NCI-H510A (cell line): Measurements from ENCODE around the gene ESRRG.

Experiments used
- DNase-seq: peaks from one replicate; lab custom pipeline; 2025; lab: John Stamatoyannopoulos, UW

Gene ESRRG

DNA sequence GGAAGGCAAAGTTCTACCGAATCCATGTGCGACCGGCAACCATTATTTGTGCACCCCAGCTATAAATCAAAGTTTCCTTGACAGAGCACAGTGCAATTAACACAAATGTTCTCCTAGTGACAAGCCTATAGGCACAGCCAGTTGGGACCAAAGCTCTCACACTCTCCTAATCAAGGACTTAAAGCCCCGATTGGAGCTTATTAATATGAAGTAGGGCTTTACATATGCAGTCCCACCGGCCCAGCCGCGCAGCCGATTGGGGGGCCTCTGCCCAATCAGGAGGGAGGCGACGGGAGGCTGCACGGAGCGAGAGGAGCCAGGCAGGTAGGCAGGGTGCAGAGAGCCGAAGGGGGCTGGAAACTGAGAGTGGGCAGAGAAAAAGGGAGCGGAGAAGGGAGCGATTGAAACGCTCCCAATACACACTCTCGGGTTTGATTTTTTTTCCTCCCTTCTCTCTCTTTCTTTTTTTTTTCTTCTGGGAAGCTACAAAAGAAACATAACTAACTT, at the start of gene ESRRG:
ESRRG (minus strand) TSS at position 156 of the 507 bp plus-strand sequence; CDS start at position 26, 130 bp downstream.
- DNase-seq, result peak; percentile 62

DNA sequence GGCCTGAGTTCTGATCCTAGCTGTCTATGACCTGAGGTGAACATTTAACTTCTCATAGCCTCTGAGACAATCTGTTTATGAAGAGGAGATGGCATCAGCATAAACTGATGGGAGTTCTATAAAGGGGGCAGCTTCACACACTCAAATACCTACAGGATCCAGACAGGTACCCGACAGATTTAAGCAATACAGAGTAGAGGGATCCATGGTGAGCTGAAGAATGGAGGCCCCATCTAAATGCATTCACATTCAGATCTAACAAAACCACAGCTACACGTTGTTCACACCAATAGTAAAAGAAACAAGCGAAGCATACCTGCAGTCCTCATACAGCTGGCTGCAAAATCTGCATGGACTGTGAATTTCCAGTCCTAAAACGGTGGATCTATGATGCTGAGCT, 48.7 kb upstream of the ESRRG start:
- DNase-seq, result no peak

DNA sequence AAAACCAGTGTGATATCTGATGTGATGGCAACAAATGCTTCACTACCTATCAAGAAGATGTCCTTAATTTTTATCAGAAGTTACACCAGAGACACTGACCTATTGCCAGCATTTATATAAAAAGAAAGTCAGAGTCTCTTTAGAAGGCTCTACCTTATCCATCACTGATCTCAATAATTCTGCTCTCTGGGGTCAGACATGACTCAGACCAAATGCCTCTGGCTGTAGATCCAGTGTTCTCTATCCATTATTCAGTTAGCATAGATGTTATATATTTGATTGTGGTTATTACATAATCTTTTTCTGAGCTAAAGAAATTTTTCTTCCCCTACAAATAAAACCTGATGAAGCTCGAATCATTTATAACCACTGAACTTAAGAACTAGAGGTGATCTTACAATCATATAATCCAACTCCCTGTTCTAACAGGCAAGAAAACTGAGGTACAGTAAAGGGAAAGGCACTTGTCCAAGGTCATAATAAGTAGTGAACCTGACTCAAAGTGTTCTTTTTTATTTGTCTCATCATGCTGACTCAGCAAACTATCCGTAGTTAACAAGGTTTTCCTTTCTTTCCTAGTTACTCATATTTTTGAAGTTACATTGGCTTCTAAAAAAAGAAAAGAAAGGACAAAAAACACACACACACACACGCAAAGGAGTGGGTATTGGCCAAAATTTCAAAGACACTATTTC, 43.6 kb upstream of the ESRRG start:
- DNase-seq, result no peak

DNA sequence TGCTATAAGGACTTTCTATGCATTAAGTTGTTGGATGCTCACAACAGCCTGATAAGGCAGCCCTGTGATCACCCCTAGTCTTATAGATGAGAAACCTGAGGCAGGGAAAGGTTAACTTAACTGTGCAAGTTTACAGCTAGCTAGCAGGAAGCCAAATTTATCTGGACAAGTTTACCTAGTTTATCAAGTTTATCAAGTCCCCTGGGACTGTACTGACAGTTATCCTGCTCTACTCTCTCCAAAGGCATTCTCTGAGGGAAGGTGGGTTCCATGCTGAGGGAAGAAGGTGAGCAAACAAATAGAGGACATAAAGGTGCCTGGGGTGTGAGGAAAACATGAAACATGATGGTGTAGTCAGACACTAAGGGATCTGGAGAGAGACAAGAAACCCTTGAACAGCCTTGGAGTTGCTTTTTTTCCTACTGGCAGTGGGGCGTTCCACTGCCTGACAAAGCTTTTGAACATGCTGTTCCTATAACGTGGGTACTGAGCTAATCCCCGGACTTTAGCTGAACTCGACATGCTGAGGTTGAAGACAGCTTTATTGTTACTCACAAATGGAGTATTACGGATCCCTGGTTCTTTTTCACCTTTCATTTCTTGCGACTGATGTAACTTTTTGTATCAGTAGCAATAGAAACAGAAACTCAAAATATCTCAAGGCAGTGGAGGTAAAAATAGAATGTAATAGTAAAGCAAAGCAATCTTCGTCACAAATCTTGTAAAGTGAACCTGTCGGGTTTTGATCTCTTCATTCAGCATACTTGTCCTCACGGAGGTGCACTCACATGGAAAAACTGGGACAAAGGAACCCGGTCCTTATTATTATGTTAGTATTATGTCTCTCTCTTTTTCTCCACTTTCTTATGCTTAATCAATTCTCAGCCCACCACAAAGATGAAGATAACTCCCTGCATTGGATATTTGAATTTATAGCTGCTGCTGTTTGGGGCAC, 42.4 kb upstream of the ESRRG start:
- no peak for DNase-seq

DNA sequence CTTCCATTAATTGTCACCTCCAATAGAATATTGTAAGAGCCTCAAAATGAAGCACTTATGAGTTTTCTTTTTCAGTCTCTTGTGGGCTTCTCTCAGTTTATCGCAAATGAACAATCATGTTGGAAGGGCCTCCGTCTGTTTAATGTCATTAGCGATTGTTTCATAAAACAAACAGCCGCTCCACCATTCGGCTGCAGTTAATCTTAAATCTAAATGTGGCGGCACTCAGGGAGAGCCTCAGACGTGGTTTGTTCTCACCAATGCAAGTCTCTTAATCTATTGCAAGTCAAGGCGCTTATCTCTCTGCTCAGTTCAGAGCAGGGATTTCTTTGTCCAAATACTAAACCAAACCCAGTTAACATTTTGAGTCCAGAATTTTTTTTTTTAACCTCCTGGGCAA, 34.9 kb upstream of the ESRRG start:
- no peak for DNase-seq

DNA sequence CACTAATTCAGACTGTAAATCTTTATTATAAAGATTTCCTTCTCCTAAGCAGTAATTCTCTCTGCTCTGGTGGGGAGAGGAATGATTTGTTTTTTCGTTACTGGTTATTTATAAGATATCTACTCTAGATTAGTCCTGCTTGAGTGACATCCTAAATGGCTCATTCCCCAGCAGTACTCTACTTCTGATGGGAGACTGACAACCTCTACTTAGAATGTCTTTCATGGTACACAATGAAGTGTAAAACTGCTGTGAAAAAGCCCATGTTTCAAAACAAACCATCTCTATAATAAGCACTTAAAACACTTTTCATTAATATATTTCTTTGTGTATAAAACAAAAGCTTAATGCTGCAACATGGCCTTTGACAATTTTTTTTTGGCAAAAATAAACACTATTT, 33.9 kb upstream of the ESRRG start:
- no peak for DNase-seq

DNA sequence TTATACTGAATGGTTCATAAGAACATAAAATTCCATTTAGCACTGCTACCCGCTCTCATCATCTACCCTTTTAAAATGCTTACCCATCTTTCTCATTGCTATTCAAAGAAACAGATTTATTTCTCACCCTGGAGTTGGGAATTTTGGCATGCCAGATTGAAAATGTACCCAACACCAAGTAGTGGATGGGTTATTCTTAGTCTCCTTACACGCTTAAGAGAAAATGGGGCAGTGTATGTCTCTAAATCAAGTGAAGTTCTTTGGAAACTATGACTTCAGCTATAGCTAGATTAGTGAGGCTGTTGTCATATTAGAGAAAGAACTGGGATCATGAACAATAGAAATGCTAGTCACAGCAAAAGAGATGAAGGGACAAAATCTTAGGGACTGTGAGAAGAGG, 27.7 kb upstream of the ESRRG start:
- no peak for DNase-seq

DNA sequence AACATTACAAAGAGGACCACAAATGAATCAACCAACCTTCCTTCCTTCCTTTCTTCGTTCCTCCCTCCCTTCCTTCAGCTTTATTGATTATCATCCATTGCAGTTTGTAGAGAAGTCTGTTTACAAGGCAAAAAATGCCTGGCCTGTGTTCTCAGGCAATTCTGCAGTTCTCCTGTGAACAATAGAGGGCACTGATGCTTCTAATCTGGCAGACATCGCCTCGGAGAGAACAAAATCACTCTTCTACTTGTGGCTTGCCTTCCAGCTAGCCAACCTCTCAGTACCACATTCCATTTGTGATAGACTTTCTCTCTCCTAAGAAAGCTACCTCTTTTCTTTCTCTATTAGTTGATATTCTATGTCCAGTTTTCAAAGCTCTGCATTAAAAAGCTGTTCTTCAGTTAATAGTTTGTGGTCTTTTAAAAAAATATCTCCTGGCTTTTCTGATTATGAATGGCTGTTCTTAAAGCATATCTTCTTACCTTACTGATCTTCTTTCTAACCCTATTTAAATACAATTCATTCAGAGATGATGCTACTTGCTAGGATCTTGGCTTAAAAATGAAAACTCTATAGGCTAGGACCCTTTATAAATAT, 26.9 kb upstream of the ESRRG start:
- DNase-seq, result peak; percentile 8

DNA sequence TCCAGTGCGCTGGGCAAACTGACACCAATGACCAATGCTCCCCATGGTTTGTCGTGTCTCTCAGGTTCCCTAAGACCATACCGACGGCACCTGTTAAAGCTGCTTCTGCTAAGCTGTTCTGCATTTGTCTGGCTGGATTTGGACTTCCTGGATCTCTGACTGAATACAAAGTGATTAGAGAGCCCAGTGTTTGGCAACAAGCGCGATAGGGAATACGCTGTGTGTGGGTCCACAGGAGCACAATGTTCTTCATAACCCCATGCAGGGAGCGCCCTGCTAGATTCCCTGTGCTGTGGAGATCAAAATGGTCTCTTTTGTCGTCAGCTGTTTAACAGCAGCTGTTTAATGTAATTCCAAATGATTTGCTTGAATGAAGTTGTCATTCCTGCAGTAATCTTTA, 26.0 kb upstream of the ESRRG start:
- no peak for DNase-seq

DNA sequence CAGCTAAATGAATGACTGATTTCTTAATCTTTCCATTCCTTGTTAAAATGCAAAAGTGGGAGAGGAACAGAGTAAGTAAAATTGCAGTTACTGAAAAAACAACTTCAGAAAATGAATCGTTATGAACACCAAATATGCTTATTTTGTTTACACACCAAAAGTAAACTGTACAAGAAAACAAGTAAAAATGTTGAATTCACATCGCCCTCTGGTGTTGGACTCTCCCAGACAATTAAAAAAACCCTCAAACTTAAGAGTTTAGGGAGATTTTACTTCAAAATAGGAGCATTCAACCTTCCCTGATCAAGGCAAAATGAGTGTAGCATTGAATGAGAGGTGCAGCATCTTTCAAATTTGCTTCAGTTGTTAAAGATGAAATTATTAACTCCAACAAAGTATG, 19.4 kb upstream of the ESRRG start:
- DNase-seq, result no peak

DNA sequence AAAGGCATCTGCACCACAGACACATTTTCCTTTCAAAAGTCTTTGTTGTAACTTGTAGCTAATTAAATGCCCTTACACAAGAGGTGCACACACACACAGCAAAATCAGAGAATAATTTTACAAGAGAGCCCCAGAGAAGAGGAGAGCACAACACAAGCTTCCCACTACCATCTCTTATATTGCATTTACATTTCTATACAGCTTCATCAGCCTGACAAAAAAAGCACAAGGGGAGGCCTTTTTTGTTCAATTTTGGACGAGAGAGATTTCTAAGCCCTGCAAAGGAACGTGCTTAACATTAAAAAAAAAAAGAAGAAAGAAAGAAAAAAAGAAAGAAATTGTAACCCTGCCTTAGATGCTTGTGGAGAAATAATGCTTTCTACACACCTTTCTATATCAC, 17.1 kb upstream of the ESRRG start:
- DNase-seq, result no peak

DNA sequence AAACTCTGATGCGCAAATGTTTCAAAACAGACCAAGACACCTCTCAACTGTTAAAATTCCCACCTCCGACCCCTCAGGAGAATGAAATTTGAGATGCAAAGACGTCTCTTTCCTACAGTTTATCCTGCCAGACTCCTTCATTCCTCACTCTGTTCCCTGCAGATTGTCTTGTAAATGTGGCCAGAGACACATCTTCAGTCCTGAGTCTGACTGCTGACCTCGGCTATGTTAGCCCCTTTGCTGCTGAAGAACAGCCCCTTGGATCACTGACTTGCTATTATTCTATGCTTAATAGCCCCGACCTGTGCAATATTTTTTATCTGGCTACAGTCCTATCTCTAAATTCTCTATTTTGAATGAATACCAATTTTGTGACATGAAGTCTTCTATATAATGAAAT, 16.6 kb upstream of the ESRRG start:
- no peak for DNase-seq

DNA sequence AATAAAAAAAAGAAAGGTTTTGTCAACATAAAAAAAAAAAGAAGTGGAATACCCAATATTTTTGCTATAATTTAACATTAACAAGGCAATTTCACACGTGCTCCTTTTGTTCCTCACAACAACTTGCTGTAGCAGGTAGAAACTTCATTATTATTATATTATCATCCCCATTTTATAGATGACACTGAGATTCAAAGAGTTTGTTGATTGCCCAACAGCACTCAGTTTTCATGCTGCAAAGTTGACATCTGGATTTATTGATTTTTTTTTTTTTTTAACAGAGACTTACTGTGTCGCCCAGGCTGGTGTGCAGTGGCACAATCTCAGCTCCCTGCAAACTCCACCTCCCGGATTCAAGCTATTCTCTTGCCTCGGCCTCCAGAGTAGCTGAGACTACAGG, 8.9 kb upstream of the ESRRG start:
- DNase-seq, result no peak

DNA sequence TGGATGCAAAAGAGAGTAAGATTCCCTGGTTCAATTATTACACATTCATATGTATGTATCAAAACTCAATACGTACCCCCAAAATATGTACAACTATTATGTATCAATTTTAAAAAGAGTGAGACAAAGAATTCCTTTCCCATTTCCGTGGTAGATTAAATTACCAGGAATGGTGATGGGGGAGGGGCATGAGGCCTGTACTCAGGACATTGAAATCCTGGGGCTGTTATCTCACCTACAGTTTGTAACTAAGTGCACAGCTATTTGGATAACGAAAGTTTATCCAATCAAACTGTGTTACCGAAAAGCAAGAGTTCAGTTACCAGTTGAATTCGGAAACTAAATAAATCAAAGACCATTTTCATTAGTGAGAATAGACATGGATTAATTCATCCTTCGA, 8.3 kb upstream of the ESRRG start:
- DNase-seq, result no peak

DNA sequence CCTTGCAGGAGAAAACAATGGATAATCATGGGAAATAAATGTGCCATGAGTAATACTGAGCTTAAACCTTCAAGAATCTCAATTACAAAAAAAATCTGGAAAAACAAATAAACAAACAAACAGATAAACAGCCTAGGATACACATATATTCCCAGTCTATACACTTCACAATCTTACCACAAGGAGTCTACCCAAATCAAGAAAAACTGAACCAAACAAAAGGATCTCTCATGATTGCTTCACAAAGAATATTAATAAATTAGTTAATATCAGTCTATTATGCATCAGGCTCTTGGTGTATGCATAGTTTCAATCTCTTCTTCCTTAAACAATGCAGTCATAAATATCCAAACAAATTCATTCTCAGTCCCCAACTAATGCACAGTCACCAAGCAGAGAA, 3.2 kb upstream of the ESRRG start:
- no peak for DNase-seq

DNA sequence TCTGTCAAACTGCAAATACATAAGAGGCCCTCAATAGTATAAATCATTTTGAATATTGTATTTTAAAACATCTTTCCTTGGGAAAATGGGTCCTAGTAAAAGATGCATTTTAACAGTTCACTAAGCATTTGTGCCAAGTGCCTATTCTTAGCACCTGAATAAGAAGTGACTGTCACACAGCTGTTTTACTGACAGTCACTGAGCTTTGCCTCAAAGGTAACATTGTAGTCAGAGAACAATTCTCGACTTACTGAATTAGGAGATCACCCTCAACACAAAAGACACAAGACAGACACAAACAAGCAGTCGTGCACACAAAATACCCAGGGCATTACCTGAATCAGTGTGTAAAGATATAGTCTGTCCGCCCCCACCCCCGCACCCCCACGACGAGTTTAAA, 408 bp downstream of the ESRRG start:
- DNase-seq, result no peak

DNA sequence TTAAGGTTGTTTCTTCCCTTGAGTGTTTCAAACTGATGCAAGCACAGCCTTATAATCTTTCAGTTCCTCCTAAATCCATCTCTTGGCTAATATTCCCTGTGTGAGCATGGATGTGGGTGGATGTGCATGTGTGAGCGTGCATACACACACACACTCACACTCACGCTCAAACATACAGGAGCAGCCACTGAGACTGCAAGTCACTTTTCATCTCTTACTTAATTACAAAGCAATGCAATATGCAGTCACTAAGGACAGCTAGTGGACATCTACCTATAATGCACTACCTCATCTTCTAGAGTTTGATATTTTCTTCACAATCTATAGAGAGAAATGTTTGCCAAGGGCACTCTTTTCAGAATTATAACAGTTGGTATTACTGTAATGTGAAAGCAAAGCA, 1.4 kb downstream of the ESRRG start:
- DNase-seq, result no peak

DNA sequence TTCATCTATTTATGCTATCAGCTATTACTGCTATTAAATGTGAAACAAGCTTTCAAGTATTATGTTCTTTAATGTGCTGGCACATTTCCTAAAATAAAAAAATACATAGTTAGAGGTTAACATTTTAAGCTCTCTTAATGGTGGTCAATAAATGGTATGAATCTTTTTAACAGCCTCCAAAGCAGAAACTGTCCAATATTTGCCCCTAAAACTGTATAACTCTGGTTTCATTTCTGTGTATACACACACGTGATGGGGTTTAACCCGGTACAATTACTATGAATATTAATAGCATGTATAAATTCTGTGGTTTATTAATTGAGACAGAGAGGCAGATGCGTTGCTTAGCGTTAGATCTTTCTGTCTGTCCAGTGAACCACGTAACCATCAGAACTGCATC, 2.2 kb downstream of the ESRRG start:
- DNase-seq, result no peak

DNA sequence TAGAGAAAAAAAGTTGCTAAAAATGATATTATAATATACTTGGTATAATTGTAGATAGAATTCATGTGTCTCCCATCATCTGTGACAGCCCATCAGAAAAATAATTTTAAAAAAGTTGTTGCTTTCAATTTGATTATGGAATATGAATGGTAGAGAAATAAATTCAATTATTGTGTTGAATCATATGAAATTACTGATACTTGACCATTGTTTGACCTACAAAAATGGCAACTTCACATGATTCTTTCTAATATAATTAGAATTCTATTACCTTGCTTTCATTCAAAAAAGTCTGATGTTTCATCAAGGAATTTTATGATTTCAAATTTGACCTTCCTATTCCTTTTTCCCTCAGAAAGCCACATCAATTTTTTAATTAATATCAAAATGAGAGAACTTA, 11.5 kb downstream of the ESRRG start:
- DNase-seq, result no peak

DNA sequence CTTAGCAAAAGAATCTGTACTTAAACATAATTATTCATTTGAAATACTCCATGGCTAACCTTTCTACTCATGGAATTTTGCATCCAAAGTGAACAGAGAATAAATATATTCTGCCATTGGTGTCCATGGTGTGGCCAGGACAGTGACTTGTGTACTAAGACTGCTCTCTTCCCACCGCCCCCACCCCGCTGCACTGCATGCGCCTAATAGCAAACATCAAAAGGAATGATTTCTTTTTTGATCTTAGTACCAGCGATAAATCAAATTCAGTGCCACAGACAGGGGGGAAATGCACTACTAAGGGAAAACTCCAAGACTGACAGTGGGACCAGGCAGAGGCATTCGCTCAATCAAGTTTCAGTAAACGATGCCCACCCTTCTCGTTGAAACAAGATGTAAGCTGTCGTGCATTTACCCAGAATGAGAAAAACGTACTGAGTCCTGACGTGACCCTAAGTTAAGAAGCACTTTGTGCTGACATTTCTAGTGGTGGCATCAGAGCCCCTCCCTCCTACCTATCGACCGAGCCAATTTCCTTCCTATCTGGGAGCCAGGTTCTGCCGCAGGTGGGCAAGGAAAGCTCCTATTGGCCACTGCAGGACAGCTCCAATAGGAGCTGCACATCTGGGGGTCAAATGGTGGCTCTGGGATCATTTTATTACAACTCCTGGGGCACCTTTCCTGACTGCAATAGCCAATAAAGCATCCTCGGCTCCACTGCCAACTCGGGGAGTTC, 12.5 kb downstream of the ESRRG start:
- no peak for DNase-seq

DNA sequence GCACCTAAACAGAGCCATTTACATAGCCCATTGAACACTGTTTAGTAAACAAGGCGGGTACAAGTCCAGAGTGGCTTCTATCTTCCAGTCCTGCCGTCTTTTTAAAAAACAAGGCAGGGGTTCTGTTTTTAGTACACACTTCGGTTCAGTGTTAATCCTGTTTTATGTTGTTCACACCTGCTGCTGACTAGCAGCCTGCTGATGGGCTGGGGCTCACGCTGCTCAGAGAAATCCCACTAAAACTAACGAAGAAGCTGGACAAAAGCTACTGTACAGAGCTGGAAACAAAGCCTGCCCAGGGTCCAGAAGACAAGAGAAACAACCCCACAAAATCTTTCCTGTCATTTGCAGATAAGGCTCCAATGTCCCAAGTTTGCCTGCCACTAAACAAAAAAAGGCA, 13.2 kb downstream of the ESRRG start:
- no peak for DNase-seq

DNA sequence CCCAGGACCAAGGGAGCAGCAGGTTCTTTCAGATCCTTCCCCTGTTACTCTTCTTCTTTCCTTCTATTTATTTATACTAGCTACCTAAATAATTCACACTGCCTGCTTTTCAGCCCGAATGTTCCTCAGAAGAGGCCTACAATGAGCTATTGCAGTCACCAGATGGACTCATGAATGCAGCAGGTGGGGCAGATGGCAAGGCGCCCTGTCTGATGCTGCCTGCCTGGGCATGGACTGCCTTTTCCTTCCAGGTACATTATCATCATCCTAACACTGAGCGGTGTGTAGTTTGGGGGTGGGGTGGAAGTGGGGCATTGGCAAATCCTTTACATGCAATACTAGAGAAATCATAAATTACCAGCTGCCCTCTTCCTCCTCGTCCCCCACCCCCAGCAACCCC, 17.6 kb downstream of the ESRRG start:
- DNase-seq, result no peak
